Mucosa of stomach (tissue), 1 donor: ENCODE measurements around the gene PER1.

Experiments used
- H3K27me3 ChIP-seq: one replicate; pipeline ENCODE4 v1.7.0; 2013; ENCODE audit warnings: mild to moderate bottlenecking, low read length; ENCODE audit not compliant: control insufficient read depth, insufficient read depth
- H3K36me3 ChIP-seq: one replicate; pipeline ENCODE4 v1.7.0; 2013; ENCODE audit warnings: low read length; ENCODE audit not compliant: control insufficient read depth, insufficient read depth
- H3K4me1 ChIP-seq: one replicate; pipeline ENCODE4 v1.7.0; 2013; ENCODE audit warnings: mild to moderate bottlenecking, low read length; ENCODE audit not compliant: control insufficient read depth, insufficient read depth
- H3K4me3 ChIP-seq: one replicate; pipeline ENCODE4 v1.7.0; 2013; ENCODE audit warnings: low read length
- H3K9ac ChIP-seq: one replicate; pipeline ENCODE4 v1.7.0; 2013; ENCODE audit warnings: mild to moderate bottlenecking, low read length, moderate library complexity
- H3K9me3 ChIP-seq: one replicate; pipeline ENCODE4 v1.7.0; 2013; ENCODE audit warnings: mild to moderate bottlenecking, low read length, moderate library complexity; ENCODE audit not compliant: control insufficient read depth
- donor health status: Pancreatic carcinoma.

PER1 gene

DNA sequence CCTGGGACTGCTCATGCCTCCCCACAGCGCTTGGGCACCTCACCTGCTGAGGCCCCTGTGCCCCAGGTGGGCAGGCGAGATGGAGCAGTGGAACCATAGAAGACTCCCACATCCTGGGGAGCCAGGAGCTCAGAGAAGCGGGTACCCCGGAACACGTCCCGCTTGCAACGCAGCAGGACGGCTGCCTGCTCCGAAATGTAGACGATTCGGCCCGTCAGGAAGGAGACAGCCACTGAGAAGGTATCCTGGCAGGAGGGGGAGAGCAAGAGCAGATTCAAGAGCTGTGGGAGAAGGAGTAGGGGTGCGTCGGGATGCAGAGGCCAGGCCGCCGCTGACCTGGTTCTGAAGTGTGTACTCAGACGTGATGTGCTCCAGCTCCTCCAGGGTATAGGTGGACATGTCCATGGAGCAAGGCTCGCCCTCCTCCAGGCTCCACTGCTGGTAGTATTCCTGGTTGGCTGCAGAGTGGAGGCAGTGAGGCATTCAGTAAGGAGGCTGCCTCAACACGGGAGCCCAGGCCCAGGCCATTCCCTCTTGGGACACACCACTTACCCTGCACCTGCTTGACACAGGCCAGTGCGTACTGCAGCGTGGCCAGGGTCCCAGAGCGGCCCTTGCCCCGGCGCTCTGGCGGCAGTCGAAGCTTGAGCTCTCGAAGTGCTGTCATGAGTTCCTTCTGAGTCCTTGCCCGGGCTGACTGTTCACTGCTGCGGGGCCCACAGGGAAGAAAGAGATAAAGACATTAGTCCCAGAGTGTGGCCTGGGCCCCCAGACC lies 2.6 kb downstream of the PER1 start:
- no peaks in the 10 kb centered on the region for H3K27me3 ChIP-seq
- H3K36me3 ChIP-seq, result peaks cover 48% of the 10 kb centered on the region
- no peak overlapping the region for H3K9ac ChIP-seq
- no peak overlapping the region for H3K4me3 ChIP-seq
- no peaks in the 10 kb centered on the region for H3K9me3 ChIP-seq
- H3K4me1 ChIP-seq, result peaks cover 39% of the 10 kb centered on the region

DNA sequence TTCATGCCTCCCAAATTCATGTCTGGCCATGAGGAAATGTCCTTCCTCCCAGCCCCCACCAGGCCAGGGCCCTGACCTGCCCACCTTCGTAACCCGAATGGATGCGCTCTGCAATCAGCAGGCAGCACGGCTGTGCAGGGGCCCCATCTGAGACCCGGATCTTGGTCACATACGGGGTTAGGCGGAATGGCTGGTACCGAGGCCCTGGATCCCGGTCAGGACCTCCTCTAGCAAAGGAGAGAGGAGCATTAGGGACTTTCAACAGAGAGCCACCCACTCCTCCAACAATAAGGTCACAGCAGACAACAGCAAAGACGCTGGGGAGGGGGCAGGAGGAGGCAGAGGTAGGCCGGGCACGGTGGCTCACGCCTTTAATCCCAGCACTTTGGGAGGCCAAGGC lies 3.6 kb downstream of the PER1 start:
- H3K36me3 ChIP-seq, result peaks cover 51% of the 10 kb centered on the region
- H3K4me1 ChIP-seq, result peaks cover 29% of the 10 kb centered on the region
- no peaks in the 10 kb centered on the region for H3K9me3 ChIP-seq
- H3K27me3 ChIP-seq, result no peaks in the 10 kb centered on the region
- no peak overlapping the region for H3K9ac ChIP-seq
- no peak overlapping the region for H3K4me3 ChIP-seq

DNA sequence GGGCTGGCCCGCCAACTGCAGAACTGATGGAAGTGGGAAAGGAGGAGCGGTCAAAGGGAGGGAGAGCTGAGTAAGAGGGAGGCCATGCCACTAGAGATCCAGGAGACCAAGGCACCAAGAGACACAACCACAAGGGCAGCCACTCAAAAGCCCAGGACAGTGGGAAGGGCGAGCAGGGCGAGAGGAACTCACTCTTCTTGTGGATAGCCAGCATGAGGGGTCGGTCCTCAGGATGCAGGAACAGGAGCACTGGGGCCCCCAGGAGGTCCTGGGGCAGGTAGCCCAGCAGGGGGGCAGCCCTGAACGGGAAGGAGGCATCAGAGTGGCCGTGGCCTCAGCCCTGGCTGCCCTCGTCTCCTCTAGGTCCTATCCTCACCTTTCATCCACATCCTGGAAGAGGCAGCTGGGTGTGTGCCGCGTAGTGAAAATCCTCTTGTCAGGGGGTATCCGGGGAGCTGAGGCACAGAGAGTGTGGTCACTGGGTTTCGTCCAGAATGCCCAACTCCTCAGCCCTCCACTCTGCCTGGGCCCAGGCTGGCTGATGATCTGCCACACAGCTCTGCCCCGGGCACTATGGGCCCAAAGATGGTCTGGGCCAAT lies 4.3 kb downstream of the PER1 start:
- no peaks in the 10 kb centered on the region for H3K9me3 ChIP-seq
- no peaks in the 10 kb centered on the region for H3K27me3 ChIP-seq
- peaks cover 51% of the 10 kb centered on the region for H3K36me3 ChIP-seq
- H3K4me1 ChIP-seq, result peaks cover 23% of the 10 kb centered on the region
- no peak overlapping the region for H3K9ac ChIP-seq
- H3K4me3 ChIP-seq, result no peak overlapping the region

DNA sequence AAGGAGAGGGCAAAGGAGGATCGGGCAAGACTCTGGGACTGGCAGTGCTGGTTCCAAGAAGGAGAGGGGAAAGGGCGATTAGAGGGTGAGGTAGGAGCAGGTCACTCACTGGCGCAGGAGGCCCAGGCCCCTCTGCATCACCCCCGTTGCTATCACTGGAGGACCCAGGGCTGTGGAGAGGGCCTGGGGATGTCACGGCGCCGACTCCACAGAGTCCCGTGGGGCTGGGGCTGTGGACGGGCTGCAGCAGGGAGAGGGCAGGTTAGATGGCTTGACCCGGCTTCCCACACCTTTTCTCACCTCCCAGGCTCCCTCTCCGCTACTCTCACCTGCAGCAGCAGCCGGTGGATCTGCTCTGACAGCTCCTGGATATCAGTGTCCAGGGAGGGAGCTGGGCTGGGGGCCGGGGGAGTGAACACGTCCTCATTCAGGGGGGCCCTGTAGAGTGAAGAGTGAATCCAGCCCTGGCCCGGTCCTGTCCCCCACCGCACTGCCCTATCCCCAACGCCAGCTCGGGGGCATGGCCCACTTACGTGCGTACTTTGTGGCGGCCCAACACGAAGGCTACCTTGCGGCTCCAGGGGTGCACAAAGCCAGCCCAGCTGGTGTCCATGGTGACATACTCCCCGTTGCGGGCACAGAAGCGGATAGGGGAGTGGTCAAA lies 4.9 kb downstream of the PER1 start:
- H3K27me3 ChIP-seq, result no peaks in the 10 kb centered on the region
- peaks cover 53% of the 10 kb centered on the region for H3K36me3 ChIP-seq
- H3K4me3 ChIP-seq, result no peak overlapping the region
- H3K9ac ChIP-seq, result no peak overlapping the region
- H3K9me3 ChIP-seq, result no peaks in the 10 kb centered on the region
- H3K4me1 ChIP-seq, result peaks cover 16% of the 10 kb centered on the region

DNA sequence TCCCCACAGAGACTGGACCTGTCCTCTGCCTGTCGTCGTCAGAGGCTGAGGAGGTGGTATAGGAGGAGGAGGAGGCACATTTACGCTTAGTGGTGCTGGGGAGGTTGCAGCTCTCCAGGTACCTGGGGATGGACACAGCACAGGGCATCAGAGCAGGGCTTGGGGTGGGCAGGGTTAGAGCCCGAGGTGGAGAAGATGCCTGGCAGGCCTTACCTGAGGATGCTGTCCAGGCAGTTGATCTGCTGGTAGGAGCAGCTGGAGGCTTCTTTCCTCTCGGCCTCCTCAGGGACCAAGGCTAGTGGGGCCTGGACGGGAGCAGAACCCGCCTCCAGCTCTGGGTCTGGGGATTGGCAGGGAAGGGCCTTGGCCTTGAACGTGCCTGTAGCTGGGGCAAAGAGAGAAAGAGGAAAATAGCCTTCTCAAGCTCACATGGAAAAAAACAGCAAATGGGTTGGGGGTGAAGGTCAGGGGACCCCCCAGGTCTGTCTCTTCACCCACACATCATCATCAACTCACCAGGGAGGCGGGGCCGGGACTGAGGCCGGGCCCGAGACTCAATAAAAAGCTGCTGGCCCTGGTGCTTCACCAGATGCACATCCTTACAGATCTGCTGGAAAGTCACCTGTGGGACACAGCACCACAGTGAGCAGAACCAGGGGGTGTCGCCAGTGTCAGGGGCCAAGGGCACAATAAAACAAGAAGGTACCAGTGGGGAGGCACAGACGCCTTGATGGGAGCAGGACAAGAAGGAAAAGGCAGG lies 5.6 kb downstream of the PER1 start:
- H3K9ac ChIP-seq, result no peak overlapping the region
- no peak overlapping the region for H3K4me3 ChIP-seq
- no peaks in the 10 kb centered on the region for H3K9me3 ChIP-seq
- H3K4me1 ChIP-seq, result peaks cover 9% of the 10 kb centered on the region
- no peaks in the 10 kb centered on the region for H3K27me3 ChIP-seq
- H3K36me3 ChIP-seq, result peaks cover 60% of the 10 kb centered on the region

DNA sequence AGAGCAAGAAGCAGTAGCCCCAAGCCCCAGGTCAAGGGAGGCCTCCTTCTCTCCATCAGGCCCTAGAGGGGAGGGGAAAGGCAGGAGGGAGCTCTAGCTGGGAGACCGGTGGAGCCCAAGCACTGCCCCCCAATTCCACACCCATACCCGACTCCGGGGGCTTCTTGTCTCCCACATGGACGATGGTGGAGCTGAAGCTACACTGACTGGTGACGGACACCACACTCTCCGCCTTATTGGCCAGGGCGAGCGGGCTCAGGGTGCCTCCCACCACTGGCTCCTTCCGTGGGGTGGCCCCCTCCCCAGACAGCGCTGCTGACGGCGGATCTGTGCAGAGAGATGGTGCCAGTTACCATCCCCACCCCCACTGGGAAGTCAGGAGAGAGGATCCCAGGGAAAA lies 6.4 kb downstream of the PER1 start:
- Histone ChIP-seq H3K4me3 (no peak overlapping the region), H3K9me3 (no peaks in the 10 kb centered on the region), H3K9ac (no peak overlapping the region), H3K36me3 (peaks cover 65% of the 10 kb centered on the region), H3K27me3 (no peaks in the 10 kb centered on the region), H3K4me1 (peaks cover 4% of the 10 kb centered on the region)

DNA sequence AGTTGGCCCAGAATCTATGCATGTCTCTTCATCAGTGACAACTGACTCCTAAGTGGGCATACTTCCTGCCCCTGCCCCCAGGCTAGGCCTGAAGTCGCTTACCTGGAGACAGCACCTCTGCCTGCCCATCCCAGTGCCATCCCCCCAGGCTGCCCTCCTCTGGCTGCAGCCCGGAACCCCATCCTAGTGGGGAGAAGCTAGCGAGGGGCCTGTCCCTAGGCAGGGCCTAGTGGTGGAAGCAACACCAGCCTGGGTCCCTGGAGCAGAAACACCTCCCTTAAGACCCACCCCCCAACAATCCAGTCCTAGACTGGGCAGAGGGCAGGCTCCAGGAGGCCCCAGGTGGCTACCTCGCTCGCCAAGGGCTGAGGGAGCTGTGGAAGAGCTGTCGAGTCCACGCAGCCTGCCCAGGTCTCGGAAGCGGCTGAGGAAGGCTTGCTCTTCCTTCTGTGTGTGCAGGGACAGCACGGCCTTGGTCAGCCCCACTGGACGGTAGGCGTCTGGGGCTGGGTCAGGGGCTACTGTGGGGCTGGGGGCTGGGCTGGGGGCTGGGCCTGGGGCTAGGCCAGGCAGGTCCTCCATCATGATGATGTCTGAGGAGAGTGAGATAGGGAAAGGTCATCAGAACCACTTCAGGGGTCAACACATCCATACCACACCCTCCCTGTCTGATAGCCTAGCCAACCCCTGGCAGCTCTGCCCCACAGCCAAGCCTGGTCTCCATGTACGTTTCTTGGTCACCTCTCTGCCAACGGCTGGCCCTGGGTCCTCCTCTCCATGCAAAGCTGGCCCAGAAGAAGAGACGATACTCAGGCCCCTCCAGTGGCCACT lies 7.6 kb downstream of the PER1 start:
- Histone ChIP-seq H3K4me3 (no peak overlapping the region), H3K9me3 (no peaks in the 10 kb centered on the region), H3K27me3 (no peaks in the 10 kb centered on the region), H3K4me1 (peaks cover under 1% of the 10 kb centered on the region), H3K9ac (no peak overlapping the region), H3K36me3 (peaks cover 62% of the 10 kb centered on the region)

DNA sequence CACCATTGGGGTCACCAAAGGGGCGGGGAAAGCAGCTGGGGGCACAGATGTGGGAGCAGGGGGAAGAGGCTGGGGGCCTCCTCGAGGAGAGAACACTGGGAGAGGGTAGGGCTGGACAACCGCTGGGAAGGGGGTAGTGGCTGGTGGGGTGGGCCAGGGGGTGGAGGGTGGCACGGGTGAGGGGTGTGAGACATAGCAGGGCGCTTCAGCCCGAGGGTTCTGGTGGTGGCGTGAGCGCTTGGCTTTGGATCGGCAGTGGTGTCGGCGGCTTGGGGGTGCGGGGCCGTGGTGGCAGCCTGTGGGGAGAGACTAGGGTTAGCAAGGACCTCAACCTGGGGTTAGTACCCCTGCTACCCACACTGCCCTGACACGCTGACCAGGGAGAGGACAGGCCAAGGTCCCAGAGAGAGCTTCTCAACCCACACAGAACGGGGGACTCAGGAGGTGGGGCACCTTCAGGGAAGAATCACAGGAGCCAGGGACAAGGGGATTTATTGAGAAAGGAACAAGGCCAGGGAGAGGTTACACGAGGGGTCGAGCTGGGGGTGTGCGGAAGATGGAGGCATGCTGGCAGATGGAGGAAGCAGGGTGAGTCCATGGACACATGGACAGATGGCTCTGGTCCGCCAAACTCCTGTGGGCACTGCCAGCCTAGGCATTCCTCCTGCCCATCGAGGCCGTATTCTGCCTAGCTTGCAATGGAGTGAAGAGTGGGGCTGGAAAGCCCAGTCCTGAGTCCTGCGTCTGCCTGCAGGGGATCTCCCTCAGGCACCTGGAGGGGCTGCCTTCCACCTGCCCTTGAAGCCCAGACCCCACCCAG lies 8.4 kb downstream of the PER1 start:
- Histone ChIP-seq H3K27me3 (no peaks in the 10 kb centered on the region), H3K4me3 (no peak overlapping the region), H3K9me3 (no peaks in the 10 kb centered on the region), H3K36me3 (peaks cover 56% of the 10 kb centered on the region), H3K9ac (no peak overlapping the region), H3K4me1 (peaks cover 8% of the 10 kb centered on the region)

DNA sequence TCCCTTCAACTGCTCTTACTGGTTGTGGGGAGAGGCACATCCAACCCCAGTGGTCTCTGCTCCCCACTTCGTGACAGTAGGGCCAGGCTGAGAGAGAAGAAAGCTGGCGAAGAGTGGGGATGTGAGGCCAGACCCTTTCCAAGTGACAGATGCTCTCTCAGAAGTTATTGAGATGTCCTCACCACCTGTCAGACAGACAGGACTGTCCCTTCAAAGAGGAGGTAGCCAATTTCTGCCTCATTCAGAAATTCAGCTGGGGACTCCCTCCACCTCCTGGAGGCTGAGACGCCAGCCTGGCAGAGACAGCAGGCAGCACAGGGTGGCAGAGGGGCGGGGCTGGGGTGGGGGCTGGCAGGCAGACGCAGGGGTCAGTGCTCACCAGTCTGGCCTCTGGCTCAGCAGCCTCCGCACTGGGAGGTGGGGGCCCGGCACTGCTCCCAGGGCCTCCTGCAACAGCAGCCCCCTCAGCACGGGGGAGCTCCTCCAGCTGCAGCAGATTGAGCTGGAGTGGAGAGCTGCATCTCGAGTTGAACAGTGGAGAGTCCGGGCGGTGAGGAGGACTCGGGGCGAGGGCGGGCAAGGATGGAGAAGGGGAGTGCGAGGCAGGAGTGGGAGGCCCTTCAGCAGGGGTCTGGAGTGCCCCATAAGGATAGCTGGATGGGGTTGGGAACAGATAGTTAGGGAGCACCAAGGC lies 9.2 kb downstream of the PER1 start:
- peaks cover 16% of the 10 kb centered on the region for H3K4me1 ChIP-seq
- H3K27me3 ChIP-seq, result no peaks in the 10 kb centered on the region
- H3K9me3 ChIP-seq, result no peaks in the 10 kb centered on the region
- H3K4me3 ChIP-seq, result no peak overlapping the region
- H3K36me3 ChIP-seq, result peaks cover 51% of the 10 kb centered on the region
- H3K9ac ChIP-seq, result no peak overlapping the region

DNA sequence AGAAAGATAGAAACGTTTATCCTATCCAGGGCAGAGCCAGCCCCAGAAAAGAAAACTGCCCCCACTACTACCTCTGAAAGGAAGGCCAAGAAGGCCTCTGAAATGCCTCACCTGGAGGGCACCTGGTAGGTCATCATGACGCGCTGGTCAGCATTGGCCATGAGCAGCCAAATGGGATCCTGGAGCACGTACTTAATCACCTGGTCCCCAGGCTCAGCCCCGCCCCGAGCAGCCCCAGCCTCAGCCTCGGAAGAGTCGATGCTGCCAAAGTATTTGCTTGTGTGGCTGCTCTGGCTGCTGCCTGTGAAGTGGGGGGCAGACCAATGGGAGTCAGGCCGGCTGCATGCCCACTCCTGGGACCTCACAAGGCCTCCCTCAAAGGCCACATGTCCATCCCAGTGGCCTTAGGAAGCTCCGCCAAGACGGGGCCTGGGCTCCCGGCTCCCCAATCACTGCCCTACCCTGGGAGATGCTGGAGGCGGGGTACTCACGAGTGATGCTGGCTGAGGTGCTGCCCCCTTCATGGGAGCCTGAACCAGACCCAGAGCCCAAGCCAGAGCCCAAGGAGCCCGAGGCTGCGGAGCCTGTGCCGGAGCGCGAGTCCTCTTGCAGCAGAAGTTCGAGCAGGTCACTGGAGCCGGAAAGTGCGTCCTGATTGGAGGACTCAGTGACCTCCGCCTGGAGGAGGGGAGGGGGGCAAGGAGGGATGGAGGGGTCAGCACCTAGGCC lies 9.9 kb downstream of the PER1 start:
- no peak overlapping the region for H3K4me3 ChIP-seq
- peaks cover 44% of the 10 kb centered on the region for H3K36me3 ChIP-seq
- H3K4me1 ChIP-seq, result peaks cover 18% of the 10 kb centered on the region
- H3K9me3 ChIP-seq, result no peaks in the 10 kb centered on the region
- no peak overlapping the region for H3K9ac ChIP-seq
- no peaks in the 10 kb centered on the region for H3K27me3 ChIP-seq
